HK-2 (cell line): Measurements from ENCODE around the gene TNRC6C.

Source experiments
- DNase-seq: peaks from one replicate; pipeline ENCODE4 v3.0.0-alpha.2; 2018; ENCODE audit not compliant: unreplicated experiment

TNRC6C gene

GRCh38 chr17:78125138-78125913 lies 166.8 kb downstream of the TNRC6C start:
- no peak for DNase-seq

- no peak for DNase-seq
Observed at GRCh38 chr17:78125976-78126894, 167.7 kb downstream of the TNRC6C start.

GRCh38 chr17:78126895-78127238 lies 168.4 kb downstream of the TNRC6C start:
- no peak for DNase-seq

- no peak for DNase-seq
Observed at GRCh38 chr17:78127239-78127887, 168.9 kb downstream of the TNRC6C start.

- DNase-seq: peak; percentile 45
Observed at GRCh38 chr17:78127888-78128550, 169.5 kb downstream of the TNRC6C start.

- peak; percentile 63 for DNase-seq
Observed at GRCh38 chr17:78128551-78129350, 170.2 kb downstream of the TNRC6C start, which contains the start of gene TMC6. TMC6 (minus strand) TSS chr17:78128755; CDS start chr17:78126832, 1,923 bp downstream.

- DNase-seq: no peak
Observed at GRCh38 chr17:78129351-78130089, 171.0 kb downstream of the TNRC6C start.

GRCh38 chr17:78130090-78130436 lies 171.6 kb downstream of the TNRC6C start:
- DNase-seq: no peak

- peak; percentile 37 for DNase-seq
Observed at GRCh38 chr17:78130437-78131101, 172.1 kb downstream of the TNRC6C start, which contains the start of gene TMC8. TMC8 (plus strand) TSS chr17:78130771; CDS start chr17:78131589, 818 bp downstream.

GRCh38 chr17:78131172-78132083 lies 172.9 kb downstream of the TNRC6C start:
- no peak for DNase-seq

- no peak for DNase-seq
Observed at GRCh38 chr17:78132084-78132676, 173.7 kb downstream of the TNRC6C start.

- DNase-seq: no peak
Observed at GRCh38 chr17:78132767-78133178, 174.3 kb downstream of the TNRC6C start.

- no peak for DNase-seq
Observed at GRCh38 chr17:78133179-78133951, 174.9 kb downstream of the TNRC6C start.

- peak; percentile 56 for DNase-seq
Observed at GRCh38 chr17:78133971-78134898, 175.7 kb downstream of the TNRC6C start.

GRCh38 chr17:78134899-78135385 lies 176.4 kb downstream of the TNRC6C start:
- no peak for DNase-seq
